Fibroblast of villous mesenchyme (primary cell): ENCODE data around the gene FBXL19. TPM values are rescaled to one million over a fixed set of nuclear protein-coding genes. Genes with fewer than 3 reads are reported as not detected.

Experiments used
- DNase-seq: peaks from one replicate; pipeline ENCODE4 v3.0.0-alpha.2; 2010; ENCODE audit warnings: low read depth
- H3K4me3 ChIP-seq: 2 replicates; pipeline ENCODE4 v1.5.1; 2011; ENCODE audit warnings: low read depth, mild to moderate bottlenecking, low read length
- total RNA-seq: library from RNA; depleted of rRNA; stranded (reverse); fragments of >200 nt; gene quantifications from 2 replicates; pipeline ENCODE4 v1.2.3, GENCODE V29; 2012
- TF ChIP-seq, protein P1 (sequence below): IDR thresholded peaks from 2 replicates; pipeline ENCODE4 v1.5.1; 2012; ENCODE audit warnings: low read depth, mild to moderate bottlenecking, low read length; ENCODE audit not compliant: insufficient read depth

FBXL19 gene
- total RNA-seq, 1 donor: 26.8 TPM

DNA sequence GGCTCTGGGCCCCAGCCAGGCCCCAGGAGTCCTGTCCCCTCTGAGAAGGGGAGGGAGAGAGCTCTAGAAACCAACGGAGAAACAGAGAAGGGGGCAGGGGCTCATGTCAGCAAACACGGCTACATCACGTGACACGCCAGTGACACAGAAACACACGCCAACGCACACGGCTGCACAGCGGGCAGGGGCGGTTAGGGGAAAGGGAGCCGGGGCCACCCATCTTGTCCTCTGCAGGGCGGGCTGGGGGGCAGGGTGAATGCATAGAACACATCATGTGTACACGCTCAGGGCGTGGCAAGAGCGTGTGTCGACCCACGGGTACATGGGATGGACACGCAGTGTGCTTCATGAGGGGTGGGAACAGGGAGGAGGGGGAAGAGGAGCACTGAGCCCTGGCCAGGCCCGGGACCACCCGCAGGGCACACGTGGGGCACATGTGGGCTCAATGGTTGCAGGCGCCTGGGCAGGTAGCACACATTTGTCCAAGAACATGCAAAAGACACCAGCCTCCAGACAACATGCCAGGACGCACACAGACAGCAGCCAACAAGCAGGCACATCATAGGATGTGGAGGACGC lies 66.2 kb downstream of the FBXL19 start:
- TF ChIP-seq, protein P1, sequence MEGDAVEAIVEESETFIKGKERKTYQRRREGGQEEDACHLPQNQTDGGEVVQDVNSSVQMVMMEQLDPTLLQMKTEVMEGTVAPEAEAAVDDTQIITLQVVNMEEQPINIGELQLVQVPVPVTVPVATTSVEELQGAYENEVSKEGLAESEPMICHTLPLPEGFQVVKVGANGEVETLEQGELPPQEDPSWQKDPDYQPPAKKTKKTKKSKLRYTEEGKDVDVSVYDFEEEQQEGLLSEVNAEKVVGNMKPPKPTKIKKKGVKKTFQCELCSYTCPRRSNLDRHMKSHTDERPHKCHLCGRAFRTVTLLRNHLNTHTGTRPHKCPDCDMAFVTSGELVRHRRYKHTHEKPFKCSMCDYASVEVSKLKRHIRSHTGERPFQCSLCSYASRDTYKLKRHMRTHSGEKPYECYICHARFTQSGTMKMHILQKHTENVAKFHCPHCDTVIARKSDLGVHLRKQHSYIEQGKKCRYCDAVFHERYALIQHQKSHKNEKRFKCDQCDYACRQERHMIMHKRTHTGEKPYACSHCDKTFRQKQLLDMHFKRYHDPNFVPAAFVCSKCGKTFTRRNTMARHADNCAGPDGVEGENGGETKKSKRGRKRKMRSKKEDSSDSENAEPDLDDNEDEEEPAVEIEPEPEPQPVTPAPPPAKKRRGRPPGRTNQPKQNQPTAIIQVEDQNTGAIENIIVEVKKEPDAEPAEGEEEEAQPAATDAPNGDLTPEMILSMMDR: no peak
- no peak overlapping the region for H3K4me3 ChIP-seq
- no peak for DNase-seq

DNA sequence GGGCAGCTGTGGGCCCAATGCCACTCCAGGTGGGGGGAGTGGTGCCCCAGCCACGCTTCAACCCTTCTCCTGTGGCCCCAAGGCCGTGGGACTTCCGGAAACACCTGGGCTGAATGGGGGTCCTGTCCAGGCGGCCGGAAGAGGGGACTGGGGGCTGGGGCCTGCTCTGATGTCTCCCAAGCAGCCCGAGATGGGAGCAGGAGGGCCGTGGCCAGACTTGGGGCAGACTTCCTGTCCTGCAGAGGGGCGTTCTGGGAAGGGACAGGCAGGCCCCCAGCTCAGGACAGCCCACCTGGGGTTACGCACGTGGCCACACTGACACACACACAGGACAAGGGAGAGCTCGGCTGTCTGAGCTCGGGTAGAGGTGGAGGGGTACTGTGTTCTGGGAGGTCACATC lies 66.7 kb downstream of the FBXL19 start:
- no peak for DNase-seq
- H3K4me3 ChIP-seq: no peak overlapping the region
- TF ChIP-seq, protein P1: no peak

DNA sequence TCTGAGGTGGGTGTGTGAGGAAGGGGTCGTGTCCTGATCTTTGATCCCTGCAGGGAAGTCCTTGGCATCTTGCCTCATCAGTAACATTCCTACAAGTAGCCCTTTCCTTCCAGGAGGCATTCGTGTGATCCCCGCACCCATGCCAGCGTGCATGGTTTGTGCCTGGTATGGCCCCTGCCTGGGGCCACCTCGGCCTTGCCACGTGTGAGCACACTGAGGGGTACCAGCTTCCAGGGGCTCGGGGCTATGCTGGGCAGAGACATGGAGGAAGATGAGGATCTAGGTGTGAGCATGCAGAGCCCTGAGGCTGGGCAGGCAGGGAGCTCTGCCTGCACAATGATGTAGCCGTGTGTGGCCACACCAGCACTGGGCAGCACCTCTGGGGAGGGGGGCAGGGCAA lies 67.7 kb downstream of the FBXL19 start:
- TF ChIP-seq, protein P1: no peak
- no peak for DNase-seq
- H3K4me3 ChIP-seq: no peak overlapping the region

DNA sequence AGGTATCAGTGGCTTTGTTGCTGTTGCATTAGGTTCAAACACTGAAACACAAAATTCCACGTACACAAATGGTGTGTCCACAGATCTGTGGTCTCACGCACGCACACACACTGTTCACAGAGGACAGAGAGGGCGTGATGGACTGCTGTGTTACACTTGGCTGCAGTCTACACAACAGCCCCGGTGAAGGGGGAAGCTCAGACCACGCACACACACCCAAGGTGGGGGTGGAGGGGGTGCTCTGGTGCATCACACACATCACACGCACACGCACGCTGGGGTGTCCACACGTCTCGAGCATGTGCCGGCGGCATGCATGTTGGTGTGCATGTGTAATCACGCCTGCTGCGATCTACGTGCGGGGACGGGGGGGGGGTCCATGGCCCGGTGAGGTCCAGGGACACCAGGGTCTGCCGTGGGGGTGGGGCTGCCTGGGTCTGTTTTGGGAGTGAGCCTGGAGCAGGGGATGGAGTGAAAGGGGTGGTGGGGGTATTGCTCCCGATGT lies 69.0 kb downstream of the FBXL19 start:
- DNase-seq: no peak
- TF ChIP-seq, protein P1: no peak
- H3K4me3 ChIP-seq: no peak overlapping the region

DNA sequence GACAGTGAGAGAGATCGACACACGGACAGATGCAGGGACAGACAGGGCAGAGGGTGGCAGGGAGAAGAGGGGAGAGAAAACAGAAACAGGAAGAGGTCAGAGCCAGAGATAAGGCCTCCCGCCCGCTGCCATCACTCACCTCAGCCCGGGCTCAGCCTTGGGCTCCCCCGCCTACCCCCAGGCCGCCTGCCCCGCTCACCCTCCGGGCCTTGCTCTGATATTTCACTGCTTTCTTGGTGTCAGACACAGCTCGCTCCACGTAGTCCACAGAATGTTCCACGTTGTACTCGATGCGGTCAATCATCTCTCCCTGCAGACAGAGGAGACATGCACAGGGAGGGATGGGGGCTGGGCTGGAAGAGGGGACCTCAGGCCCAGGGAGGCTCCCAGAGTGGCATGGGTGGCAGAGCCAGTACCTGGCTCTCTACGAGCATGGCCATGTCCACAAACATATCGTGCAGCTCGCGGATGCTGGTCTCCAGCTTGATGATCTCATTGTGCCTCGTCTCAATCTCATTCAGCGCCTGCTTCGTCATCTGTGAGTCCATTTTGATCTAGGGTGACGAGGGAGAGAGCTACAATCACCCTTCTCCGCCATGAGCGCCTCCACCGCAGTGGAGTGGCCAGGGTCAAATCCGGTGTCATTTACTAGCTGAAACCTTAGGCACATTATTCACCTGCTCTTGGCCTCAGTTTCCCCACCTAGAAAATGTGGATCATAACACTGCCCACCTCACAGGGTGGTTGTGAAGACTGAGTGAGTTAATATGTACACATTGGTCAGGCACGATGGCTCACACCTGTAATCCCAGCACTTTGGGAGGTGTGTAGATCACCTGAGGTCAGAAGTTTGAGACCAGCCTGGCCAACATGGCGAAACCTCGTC lies 69.8 kb downstream of the FBXL19 start:
- H3K4me3 ChIP-seq: no peak overlapping the region
- TF ChIP-seq, protein P1: no peak
- DNase-seq: no peak

DNA sequence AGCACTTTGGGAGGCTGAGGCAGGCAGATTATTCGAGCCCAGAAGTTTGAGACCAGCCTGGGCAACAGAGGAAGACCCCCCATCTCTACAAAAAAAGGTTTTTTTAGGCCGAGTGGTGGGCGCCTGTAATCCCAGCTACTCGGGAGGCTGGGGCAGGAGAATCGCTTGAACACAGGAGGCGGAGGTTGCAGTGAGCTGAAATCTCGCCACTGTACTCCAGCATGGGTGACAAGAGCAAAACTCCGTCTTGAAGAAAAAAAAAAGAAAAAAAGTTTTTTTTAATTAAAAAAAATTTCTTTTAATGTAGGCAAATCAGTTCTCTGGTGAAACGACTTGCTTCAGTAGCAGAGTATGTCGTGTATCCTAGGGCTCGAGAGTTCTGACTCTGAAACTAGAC lies 72.6 kb downstream of the FBXL19 start:
- H3K4me3 ChIP-seq: no peak overlapping the region
- TF ChIP-seq, protein P1: no peak

More for the DNA sequence above, 72.6 kb downstream of the FBXL19 start:
- no peak for DNase-seq
